Naive B cell (primary cell): ENCODE data around the gene TERF2IP. TPM values are rescaled to one million over a fixed set of nuclear protein-coding genes. Genes with fewer than 3 reads are reported as not detected.
A peak's percentile ranks its signal among the peaks of the same experiment; 100 is the strongest.

Source experiments
- ATAC-seq, 2 donors: fragments of 150-1000 bp; cut with Tn5 transposase; 2 replicates each; pipeline ENCODE4 v1.10.0; 2021; ENCODE audit warnings: low read depth in 2 of 2, mild to moderate bottlenecking in 2 of 2, moderate library complexity in 2 of 2
- DNase-seq: peaks from one replicate; pipeline ENCODE4 v3.0.0; 2022
- H3K27ac Mint-ChIP-seq, 6 donors: one replicate each; pipeline ENCODE4 v1.8.0; 2020 to 2022; ENCODE audit warnings: mild to moderate bottlenecking in 6 of 6, mixed read lengths in 6 of 6, moderate library complexity in 5 of 6, inconsistent platforms in 2 of 6
- H3K27me3 Mint-ChIP-seq, 3 donors: one replicate each; pipeline ENCODE4 v1.8.0; 2021 to 2022; ENCODE audit warnings: mixed read lengths in 3 of 3, mild to moderate bottlenecking in 1 of 3
- H3K36me3 Mint-ChIP-seq, 2 donors: one replicate each; pipeline ENCODE4 v1.8.0; 2020 to 2022; ENCODE audit warnings: mixed read lengths in 2 of 2, inconsistent platforms in 1 of 2, mild to moderate bottlenecking in 1 of 2
- H3K4me1 Mint-ChIP-seq, 3 donors: one replicate each; pipeline ENCODE4 v1.8.0; 2020 to 2022; ENCODE audit warnings: mixed read lengths in 3 of 3, inconsistent platforms in 1 of 3, mild to moderate bottlenecking in 1 of 3, moderate library complexity in 1 of 3
- H3K4me3 Mint-ChIP-seq, 8 donors: one replicate each; pipeline ENCODE4 v1.8.0; 2020 to 2022; ENCODE audit warnings: mild to moderate bottlenecking in 8 of 8, mixed read lengths in 8 of 8, moderate library complexity in 8 of 8, inconsistent platforms in 2 of 8
- H3K9me3 Mint-ChIP-seq, 7 donors: one replicate each; pipeline ENCODE4 v1.8.0; 2020 to 2022; ENCODE audit warnings: mixed read lengths in 7 of 7, mild to moderate bottlenecking in 5 of 7, inconsistent platforms in 2 of 7, moderate library complexity in 1 of 7
- polyA plus RNA-seq, 6 donors: library from polyadenylated mRNA; unstranded; fragments of 300-500 nt; fragmentation: Illumina TruSeq; gene quantifications; one replicate each; pipeline ENCODE4 v1.2.3, GENCODE V29; 2021; ENCODE audit warnings: low read depth in 6 of 6

The TERF2IP gene
- 100 to 1,000 TPM in 5 of 6 donors, 10 to 100 TPM in 1; 82.1 to 159 (median 128) TPM for polyA plus RNA-seq

DNA sequence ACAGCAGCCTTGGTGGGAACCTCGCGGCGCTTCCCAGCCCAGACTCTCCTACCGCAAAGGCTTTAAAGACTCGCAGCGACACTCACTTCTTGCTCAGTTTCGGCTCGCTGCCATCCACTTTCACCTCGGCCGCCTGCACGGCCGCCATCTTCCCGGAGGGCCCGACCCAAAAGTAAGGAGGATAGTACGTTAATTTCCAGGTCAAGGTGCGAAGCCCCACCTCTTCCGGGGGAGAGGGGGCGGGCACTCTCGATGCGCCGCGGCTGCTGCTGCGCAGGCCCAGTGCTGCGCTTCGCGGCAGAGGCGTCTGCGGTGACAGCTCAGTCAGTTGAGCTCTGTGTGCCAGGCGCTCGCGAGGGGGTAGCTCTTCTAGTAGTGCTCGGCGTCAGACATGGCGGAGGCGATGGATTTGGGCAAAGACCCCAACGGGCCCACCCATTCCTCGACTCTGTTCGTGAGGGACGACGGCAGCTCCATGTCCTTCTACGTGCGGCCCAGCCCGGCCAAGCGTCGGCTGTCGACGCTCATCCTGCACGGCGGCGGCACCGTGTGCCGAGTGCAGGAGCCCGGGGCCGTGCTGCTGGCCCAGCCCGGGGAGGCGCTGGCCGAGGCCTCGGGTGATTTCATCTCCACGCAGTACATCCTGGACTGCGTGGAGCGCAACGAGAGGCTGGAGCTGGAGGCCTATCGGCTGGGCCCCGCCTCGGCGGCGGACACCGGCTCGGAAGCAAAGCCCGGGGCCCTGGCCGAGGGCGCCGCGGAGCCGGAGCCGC, at the start of gene TERF2IP, which contains the start of gene KARS1:
Gene TERF2IP, plus strand, starts transcription at position 282 of the 773 bp plus-strand sequence. Its CDS starts 110 bp downstream, at position 392.
Gene KARS1, minus strand, starts transcription at position 174 of the 773 bp plus-strand sequence. Its CDS starts 26 bp downstream, at position 148.
- H3K4me1 Mint-ChIP-seq: peaks cover 43 to 72% (median 51%) of the 10 kb centered on the region in 3 donors
- H3K27me3 Mint-ChIP-seq: no peaks in the 10 kb centered on the region
- no peaks in the 10 kb centered on the region for H3K9me3 Mint-ChIP-seq
- ATAC-seq (peak; percentile 83 to 86), DNase-seq (peak; percentile 93)
- H3K27ac Mint-ChIP-seq: peak within 1 kb of the TSS; percentile 96 to 99 (median 98)
- H3K4me3 Mint-ChIP-seq: peak within 1 kb of the TSS; percentile 97 to 100 (median 98)
- peaks cover 0 to 14% of the 10 kb centered on the region in 2 donors for H3K36me3 Mint-ChIP-seq

- Mint-ChIP-seq H3K27me3 (no peaks in the 10 kb centered on the region), H3K4me1 (no peaks in the 10 kb centered on the region), H3K9me3 (peaks cover 5 to 20% (median 11%) of the 10 kb centered on the region in 7 donors), H3K36me3 (peaks cover 28 to 51% of the 10 kb centered on the region in 2 donors), H3K27ac (peak overlapping the region in 1 of 6 donors; percentile 70), H3K4me3 (no peak overlapping the region)
- ATAC-seq (no peak), DNase-seq (no peak)
Measured at GRCh38 chr16:75599452-75600277, 47.9 kb upstream of the TERF2IP start.

GRCh38 chr16:75603241-75603640, 44.3 kb upstream of the TERF2IP start:
- Mint-ChIP-seq H3K27ac (no peak overlapping the region), H3K27me3 (no peaks in the 10 kb centered on the region), H3K9me3 (peaks cover 2 to 15% (median 9%) of the 10 kb centered on the region in 7 donors), H3K36me3 (peaks cover 26 to 45% of the 10 kb centered on the region in 2 donors), H3K4me1 (no peaks in the 10 kb centered on the region), H3K4me3 (no peak overlapping the region)
- DNase-seq (no peak), ATAC-seq (no peak)

GRCh38 chr16:75606507-75606906, 41.1 kb upstream of the TERF2IP start:
- H3K4me1 Mint-ChIP-seq: no peaks in the 10 kb centered on the region
- H3K9me3 Mint-ChIP-seq: peaks cover 2 to 15% (median 9%) of the 10 kb centered on the region in 7 donors
- H3K27me3 Mint-ChIP-seq: no peaks in the 10 kb centered on the region
- DNase-seq: no peak
- H3K27ac Mint-ChIP-seq: no peak overlapping the region
- ATAC-seq: no peak
- H3K36me3 Mint-ChIP-seq: peaks cover 26 to 33% of the 10 kb centered on the region in 2 donors
- H3K4me3 Mint-ChIP-seq: no peak overlapping the region

- no peak overlapping the region for H3K27ac Mint-ChIP-seq
Measured at GRCh38 chr16:75614066-75614897, 33.3 kb upstream of the TERF2IP start.

DNA sequence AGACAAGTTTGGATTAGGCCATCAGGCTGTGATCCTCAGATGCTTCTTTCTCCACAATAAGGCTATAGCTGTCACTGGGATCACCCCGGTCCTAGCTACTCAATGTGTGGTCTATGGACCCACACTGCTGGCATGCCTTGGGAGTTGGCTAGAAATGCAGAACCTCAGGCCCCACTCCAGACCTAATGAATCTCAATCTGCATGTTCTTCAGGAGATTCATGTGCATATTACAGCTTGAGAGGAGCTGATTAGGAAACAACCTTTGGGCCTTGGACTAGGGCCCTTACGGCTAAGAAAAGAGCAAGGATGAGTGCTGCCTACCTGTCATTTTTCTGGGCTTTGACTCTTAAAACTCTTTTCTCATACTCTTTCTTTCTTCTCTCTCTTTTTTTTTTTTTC, 32.0 kb upstream of the TERF2IP start:
- Mint-ChIP-seq H3K4me3 (no peak overlapping the region), H3K27me3 (no peaks in the 10 kb centered on the region), H3K9me3 (no peaks in the 10 kb centered on the region), H3K27ac (no peak overlapping the region), H3K36me3 (peaks cover 0 to 13% of the 10 kb centered on the region in 2 donors), H3K4me1 (peaks cover 2 to 7% (median 5%) of the 10 kb centered on the region in 3 donors)
- DNase-seq (no peak), ATAC-seq (no peak)

More at GRCh38 chr16:75614066-75614897, 33.3 kb upstream of the TERF2IP start:
- Mint-ChIP-seq H3K36me3 (peaks cover 0 to 13% of the 10 kb centered on the region in 2 donors), H3K4me3 (no peak overlapping the region), H3K27me3 (no peaks in the 10 kb centered on the region), H3K9me3 (no peaks in the 10 kb centered on the region), H3K4me1 (no peaks in the 10 kb centered on the region)
- ATAC-seq: no peak
- no peak for DNase-seq

GRCh38 chr16:75616521-75617010, 31.0 kb upstream of the TERF2IP start:
- H3K9me3 Mint-ChIP-seq: no peaks in the 10 kb centered on the region
- DNase-seq (no peak), ATAC-seq (no peak)
- H3K27me3 Mint-ChIP-seq: no peaks in the 10 kb centered on the region
- H3K4me3 Mint-ChIP-seq: peak overlapping the region in 2 of 8 donors; percentile 1 to 47
- H3K4me1 Mint-ChIP-seq: peaks cover 11 to 16% (median 13%) of the 10 kb centered on the region in 3 donors
- H3K27ac Mint-ChIP-seq: no peak overlapping the region
- H3K36me3 Mint-ChIP-seq: peaks cover 0 to 13% of the 10 kb centered on the region in 2 donors

GRCh38 chr16:75617121-75617520, 30.5 kb upstream of the TERF2IP start:
- Mint-ChIP-seq H3K9me3 (no peaks in the 10 kb centered on the region), H3K36me3 (peaks cover 0 to 13% of the 10 kb centered on the region in 2 donors), H3K4me3 (peak overlapping the region in 1 of 8 donors; percentile 47), H3K27ac (no peak overlapping the region), H3K4me1 (peaks cover 14 to 22% (median 19%) of the 10 kb centered on the region in 3 donors), H3K27me3 (no peaks in the 10 kb centered on the region)
- ATAC-seq (no peak), DNase-seq (no peak)

- Mint-ChIP-seq H3K9me3 (no peaks in the 10 kb centered on the region), H3K4me3 (peak overlapping the region in 1 of 8 donors; percentile 36), H3K36me3 (peaks cover 0 to 13% of the 10 kb centered on the region in 2 donors), H3K27me3 (no peaks in the 10 kb centered on the region), H3K27ac (no peak overlapping the region), H3K4me1 (peaks cover 14 to 37% (median 19%) of the 10 kb centered on the region in 3 donors)
- DNase-seq: no peak
- no peak for ATAC-seq
Measured at GRCh38 chr16:75618780-75619179, 28.8 kb upstream of the TERF2IP start.

DNA sequence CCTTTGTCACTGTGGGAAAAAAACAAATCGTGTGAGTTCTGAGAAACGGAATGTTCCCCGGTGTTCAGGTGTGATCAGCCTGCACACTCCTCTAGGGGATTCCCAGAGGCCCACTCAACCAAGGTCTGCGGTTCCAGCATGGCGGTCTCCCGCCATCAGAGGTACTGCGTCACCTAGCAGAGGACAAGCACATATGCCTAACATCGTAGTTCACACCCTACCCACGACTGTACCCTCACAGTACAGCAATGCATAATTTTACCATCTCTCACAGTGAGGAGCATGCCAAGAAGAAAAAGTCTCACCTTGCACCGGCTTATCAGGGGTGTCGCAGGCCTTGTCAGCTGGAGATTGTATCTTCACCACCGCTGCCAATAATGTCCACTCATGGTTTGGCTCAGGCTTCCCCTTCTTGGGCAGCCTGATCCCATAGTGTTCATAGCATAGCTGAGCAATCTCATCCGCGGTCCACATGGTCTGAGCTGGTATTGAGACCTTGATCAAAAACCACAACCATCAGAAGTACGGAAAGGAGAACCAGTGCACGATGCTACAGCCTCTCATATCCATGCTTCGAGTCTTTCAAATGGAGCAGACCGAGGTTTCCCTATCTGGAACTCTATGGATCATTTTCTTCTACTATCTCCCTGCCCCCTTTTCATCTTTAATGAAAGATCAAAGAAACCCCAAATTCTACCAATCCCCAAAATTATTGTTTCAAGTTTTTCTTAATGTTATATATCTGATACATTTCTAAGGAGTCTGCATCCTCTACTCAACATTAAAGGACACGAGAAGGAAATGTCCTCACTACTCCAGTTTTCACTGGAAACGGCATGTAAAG, 27.0 kb upstream of the TERF2IP start:
- Mint-ChIP-seq H3K9me3 (no peaks in the 10 kb centered on the region), H3K27me3 (no peaks in the 10 kb centered on the region), H3K27ac (peak overlapping the region in 4 of 6 donors; percentile 11 to 57 (median 42)), H3K4me3 (peak overlapping the region in 4 of 8 donors; percentile 19 to 94 (median 46)), H3K4me1 (peaks cover 18 to 39% (median 19%) of the 10 kb centered on the region in 3 donors), H3K36me3 (peaks cover 0 to 7% of the 10 kb centered on the region in 2 donors)
- DNase-seq (no peak), ATAC-seq (no peak)

- H3K27me3 Mint-ChIP-seq: no peaks in the 10 kb centered on the region
- peaks cover 18 to 39% (median 19%) of the 10 kb centered on the region in 3 donors for H3K4me1 Mint-ChIP-seq
- ATAC-seq (no peak), DNase-seq (no peak)
- peak overlapping the region in 4 of 6 donors; percentile 11 to 57 (median 42) for H3K27ac Mint-ChIP-seq
- H3K4me3 Mint-ChIP-seq: peak overlapping the region in 3 of 8 donors; percentile 25 to 97 (median 94)
- H3K36me3 Mint-ChIP-seq: peaks cover 0 to 7% of the 10 kb centered on the region in 2 donors
- H3K9me3 Mint-ChIP-seq: no peaks in the 10 kb centered on the region
Measured at GRCh38 chr16:75621170-75621477, 26.4 kb upstream of the TERF2IP start.
